ENCODE results near the gene ZNF740.

DNA sequence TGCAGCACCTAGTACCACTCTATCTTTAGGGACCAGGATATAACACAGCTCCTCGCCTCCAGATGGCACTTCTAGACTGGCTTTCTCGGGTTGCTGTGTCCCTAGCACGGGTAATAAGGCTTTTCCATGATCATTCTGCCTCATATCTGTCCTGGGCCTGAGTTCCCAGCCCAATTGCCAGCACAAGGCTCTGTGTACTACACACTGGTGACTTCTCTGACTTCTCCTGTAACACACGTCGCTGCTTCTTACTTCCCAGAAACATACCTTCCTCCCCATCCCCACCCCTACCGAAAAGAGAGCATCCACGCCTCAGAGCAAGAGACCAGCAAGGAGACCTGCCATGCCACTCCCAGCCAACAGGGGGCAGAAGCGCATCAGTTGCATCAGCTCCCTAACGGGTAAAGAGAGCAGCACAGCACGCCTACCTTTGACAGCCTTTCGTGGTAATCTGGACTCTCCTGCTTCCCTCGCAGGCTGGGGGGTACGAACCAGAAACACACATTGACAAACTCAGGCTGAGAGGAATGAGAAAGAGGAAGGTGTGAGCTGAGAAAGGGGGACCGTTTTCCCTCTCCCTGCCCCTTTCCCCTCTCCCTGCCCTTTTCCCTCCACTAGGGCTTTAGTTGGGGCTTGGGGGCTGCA lies 21.2 kb upstream of the ZNF740 start:
- TF ChIP-seq TAF1 (IDR thresholded peaks at IDR 0.05; ENCODE audit: low read depth): no peak
- TF ChIP-seq TCF12 (IDR thresholded peaks at IDR 0.05; ENCODE audit: low read depth): no peak
- no peak for TF ChIP-seq CEBPB (IDR thresholded peaks at IDR 0.05)
- TF ChIP-seq CREB1 (IDR thresholded peaks at IDR 0.05; ENCODE audit: low read depth): no peak
- TF ChIP-seq TEAD4 (IDR thresholded peaks at IDR 0.05): no peak
- TF ChIP-seq, protein P1, sequence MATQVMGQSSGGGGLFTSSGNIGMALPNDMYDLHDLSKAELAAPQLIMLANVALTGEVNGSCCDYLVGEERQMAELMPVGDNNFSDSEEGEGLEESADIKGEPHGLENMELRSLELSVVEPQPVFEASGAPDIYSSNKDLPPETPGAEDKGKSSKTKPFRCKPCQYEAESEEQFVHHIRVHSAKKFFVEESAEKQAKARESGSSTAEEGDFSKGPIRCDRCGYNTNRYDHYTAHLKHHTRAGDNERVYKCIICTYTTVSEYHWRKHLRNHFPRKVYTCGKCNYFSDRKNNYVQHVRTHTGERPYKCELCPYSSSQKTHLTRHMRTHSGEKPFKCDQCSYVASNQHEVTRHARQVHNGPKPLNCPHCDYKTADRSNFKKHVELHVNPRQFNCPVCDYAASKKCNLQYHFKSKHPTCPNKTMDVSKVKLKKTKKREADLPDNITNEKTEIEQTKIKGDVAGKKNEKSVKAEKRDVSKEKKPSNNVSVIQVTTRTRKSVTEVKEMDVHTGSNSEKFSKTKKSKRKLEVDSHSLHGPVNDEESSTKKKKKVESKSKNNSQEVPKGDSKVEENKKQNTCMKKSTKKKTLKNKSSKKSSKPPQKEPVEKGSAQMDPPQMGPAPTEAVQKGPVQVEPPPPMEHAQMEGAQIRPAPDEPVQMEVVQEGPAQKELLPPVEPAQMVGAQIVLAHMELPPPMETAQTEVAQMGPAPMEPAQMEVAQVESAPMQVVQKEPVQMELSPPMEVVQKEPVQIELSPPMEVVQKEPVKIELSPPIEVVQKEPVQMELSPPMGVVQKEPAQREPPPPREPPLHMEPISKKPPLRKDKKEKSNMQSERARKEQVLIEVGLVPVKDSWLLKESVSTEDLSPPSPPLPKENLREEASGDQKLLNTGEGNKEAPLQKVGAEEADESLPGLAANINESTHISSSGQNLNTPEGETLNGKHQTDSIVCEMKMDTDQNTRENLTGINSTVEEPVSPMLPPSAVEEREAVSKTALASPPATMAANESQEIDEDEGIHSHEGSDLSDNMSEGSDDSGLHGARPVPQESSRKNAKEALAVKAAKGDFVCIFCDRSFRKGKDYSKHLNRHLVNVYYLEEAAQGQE (IDR thresholded peaks at IDR 0.05; ENCODE audit: low read depth): no peak
- TF ChIP-seq, protein P2, sequence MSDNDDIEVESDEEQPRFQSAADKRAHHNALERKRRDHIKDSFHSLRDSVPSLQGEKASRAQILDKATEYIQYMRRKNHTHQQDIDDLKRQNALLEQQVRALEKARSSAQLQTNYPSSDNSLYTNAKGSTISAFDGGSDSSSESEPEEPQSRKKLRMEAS (IDR thresholded peaks at IDR 0.05): peak; percentile 69

Measured in Ishikawa (cell line).